Measurements from ENCODE around the gene UBTD1.

UBTD1 gene

GRCh38 chr10:97590748-97591495, 92.2 kb downstream of the UBTD1 start:
- Histone ChIP-seq H3K27me3 (ENCODE audit: control insufficient read depth in 2 of 2, insufficient read depth in 2 of 2, low read length in 2 of 2) (no peaks in the 10 kb centered on the region), H3K27ac (ENCODE audit: low read depth in 2 of 2, low read length in 2 of 2) (no peak overlapping the region), H3K9me3 (ENCODE audit: control insufficient read depth in 2 of 2, low read length in 2 of 2) (no peaks in the 10 kb centered on the region)

DNA sequence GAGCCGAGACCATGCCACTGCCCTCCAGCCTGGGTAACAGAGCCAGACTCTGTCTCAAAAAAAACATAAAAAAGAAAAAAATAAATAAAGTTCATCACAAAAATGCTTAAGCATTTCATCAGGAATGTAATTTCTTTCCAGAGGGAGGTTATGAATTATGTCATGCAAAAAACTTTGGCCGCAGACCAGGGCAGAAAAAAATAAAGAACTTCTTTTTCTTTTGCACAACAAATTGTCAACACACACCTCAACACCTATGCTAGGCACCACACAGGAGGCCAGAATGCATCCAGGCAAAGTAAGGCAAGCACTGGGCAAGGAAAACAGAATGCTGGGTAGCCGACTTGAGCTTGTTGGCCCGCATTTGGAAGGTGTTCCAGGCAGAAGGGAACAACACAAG, 94.7 kb downstream of the UBTD1 start:
- Histone ChIP-seq H3K9ac (ENCODE audit: low read depth in 1 of 2, low read length in 2 of 2) (no peak overlapping the region), H3K9me3 (ENCODE audit: control insufficient read depth in 2 of 2, low read length in 2 of 2) (no peaks in the 10 kb centered on the region), H3K36me3 (ENCODE audit: control insufficient read depth in 2 of 2, insufficient read depth in 2 of 2, low read length in 2 of 2) (no peaks in the 10 kb centered on the region), H3K4me1 (ENCODE audit: control insufficient read depth in 2 of 2, insufficient read depth in 2 of 2, low read length in 2 of 2) (no peaks in the 10 kb centered on the region), H3K4me3 (ENCODE audit: low read length in 2 of 2) (no peak overlapping the region), H3K27me3 (ENCODE audit: control insufficient read depth in 2 of 2, insufficient read depth in 2 of 2, low read length in 2 of 2) (no peaks in the 10 kb centered on the region), H3K27ac (ENCODE audit: low read depth in 2 of 2, low read length in 2 of 2) (no peak overlapping the region)

More at GRCh38 chr10:97590748-97591495, 92.2 kb downstream of the UBTD1 start:
- no peaks in the 10 kb centered on the region for H3K36me3 ChIP-seq (ENCODE audit: control insufficient read depth in 2 of 2, insufficient read depth in 2 of 2, low read length in 2 of 2)
- H3K4me3 ChIP-seq (ENCODE audit: low read length in 2 of 2): no peak overlapping the region
- no peaks in the 10 kb centered on the region for H3K4me1 ChIP-seq (ENCODE audit: control insufficient read depth in 2 of 2, insufficient read depth in 2 of 2, low read length in 2 of 2)
- H3K9ac ChIP-seq (ENCODE audit: low read depth in 1 of 2, low read length in 2 of 2): no peak overlapping the region

DNA sequence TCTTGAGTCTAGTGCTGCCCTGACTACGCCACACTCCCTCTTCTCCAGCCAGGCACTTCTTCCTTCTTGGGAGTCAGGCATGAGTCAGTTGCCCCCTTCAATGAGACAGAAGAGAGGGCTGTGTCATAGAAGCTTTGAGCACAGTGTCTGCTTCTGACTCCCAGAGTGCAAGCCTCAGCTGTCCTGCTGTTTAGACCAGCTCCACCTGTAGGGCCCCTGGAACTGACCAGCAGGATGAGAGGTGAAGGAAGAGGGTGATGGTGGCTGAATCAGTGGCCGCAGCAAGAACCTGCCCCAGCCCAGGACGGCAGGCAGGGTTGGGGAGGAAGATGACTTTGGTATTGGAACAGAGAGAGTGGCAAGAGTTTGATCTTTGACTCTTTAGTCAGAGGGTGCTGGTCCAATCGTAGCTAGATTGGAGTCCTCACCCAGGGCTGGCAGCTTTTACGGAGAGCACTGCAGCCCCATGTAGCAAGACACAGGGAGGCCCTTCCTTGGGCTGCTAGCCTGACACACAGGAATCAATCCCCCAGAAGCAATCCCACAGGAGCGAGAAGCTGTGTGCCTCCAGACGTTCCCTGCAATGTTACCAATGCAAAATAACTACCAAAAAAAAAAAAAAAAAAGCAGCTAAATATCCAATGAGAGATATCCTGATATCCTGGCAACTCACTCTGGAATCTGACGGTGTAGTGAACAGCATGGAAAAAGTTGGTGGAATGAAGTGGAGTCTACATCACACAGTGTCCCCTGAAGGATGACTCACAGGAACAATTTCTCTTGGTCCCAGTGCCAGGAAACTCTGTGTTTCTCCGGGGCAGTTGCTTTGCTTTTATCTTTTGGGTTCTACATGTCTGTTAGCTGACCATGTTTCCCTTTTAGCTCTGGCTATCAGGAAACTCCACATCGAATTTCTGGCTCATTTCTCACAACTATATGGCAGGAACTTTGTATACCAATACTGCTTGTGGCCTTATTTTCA, 97.7 kb downstream of the UBTD1 start:
- no peak overlapping the region for H3K9ac ChIP-seq (ENCODE audit: low read depth in 1 of 2, low read length in 2 of 2)
- H3K4me3 ChIP-seq (ENCODE audit: low read length in 2 of 2): no peak overlapping the region
- no peaks in the 10 kb centered on the region for H3K27me3 ChIP-seq (ENCODE audit: control insufficient read depth in 2 of 2, insufficient read depth in 2 of 2, low read length in 2 of 2)

DNA sequence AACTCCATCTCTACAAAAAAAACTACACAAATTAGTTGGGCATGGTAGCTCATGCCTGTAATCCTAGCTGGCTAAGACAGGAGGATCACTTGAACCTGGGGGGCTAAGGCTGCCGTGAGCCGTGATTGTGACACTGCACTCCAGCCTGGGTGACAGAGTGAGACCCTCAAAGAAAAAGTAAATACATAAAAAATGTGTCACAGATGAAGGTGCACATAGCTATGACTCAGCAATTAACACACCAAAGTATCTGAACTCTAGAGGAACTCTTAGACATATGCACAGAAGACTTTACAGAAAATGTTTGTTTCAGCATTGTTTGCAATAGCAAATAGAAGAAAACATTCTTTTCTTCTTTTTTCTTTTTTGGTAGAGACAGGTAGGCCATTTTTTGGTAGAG, 99.1 kb downstream of the UBTD1 start:
- Histone ChIP-seq H3K4me1 (ENCODE audit: control insufficient read depth in 2 of 2, insufficient read depth in 2 of 2, low read length in 2 of 2) (no peaks in the 10 kb centered on the region), H3K4me3 (ENCODE audit: low read length in 2 of 2) (no peak overlapping the region)

More for the DNA sequence above, 97.7 kb downstream of the UBTD1 start:
- peak overlapping the region in 1 of 2 donors; percentile 30 for H3K27ac ChIP-seq (ENCODE audit: low read depth in 2 of 2, low read length in 2 of 2)
- no peaks in the 10 kb centered on the region for H3K9me3 ChIP-seq (ENCODE audit: control insufficient read depth in 2 of 2, low read length in 2 of 2)
- H3K4me1 ChIP-seq (ENCODE audit: control insufficient read depth in 2 of 2, insufficient read depth in 2 of 2, low read length in 2 of 2): no peaks in the 10 kb centered on the region
- H3K36me3 ChIP-seq (ENCODE audit: control insufficient read depth in 2 of 2, insufficient read depth in 2 of 2, low read length in 2 of 2): no peaks in the 10 kb centered on the region

DNA sequence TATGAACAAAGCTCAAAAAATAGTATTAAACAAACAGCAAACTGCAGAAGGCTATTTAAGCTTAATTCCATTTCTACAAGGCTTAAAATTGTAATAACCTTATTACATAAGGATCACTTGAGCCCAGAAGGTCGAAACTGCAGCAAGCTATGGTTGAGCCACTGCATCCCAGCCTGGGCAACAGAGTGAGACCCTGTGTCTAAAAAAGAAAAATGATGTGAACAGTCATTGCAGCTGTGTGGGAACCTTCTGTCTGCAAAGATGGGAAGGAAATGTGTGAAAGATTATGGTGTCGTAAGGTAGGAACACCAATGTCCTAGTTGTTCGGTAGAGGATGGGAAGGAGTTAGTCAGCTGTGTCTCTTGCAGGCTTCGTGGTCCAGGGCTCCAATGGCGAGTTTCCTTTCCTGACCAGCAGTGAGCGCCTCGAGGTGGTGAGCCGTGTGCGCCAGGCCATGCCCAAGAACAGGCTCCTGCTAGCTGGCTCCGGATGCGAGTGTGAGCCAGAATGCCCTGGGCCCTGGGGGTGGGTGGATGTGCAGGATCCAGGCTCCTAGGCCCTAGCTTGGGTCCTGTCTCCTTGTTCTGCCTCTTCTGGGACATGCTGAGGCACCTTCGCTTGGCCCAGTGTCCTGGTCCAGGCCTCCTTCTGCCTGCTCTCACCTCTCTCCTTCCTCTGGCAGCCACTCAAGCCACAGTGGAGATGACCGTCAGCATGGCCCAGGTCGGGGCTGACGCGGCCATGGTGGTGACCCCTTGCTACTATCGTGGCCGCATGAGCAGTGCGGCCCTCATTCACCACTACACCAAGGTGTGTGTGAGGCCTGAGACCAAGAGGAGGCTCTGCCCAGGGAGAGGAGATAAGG, 99.9 kb downstream of the UBTD1 start:
- no peaks in the 10 kb centered on the region for H3K36me3 ChIP-seq (ENCODE audit: control insufficient read depth in 2 of 2, insufficient read depth in 2 of 2, low read length in 2 of 2)
- no peaks in the 10 kb centered on the region for H3K9me3 ChIP-seq (ENCODE audit: control insufficient read depth in 2 of 2, low read length in 2 of 2)
- no peak overlapping the region for H3K4me3 ChIP-seq (ENCODE audit: low read length in 2 of 2)
- H3K27me3 ChIP-seq (ENCODE audit: control insufficient read depth in 2 of 2, insufficient read depth in 2 of 2, low read length in 2 of 2): no peaks in the 10 kb centered on the region
- no peaks in the 10 kb centered on the region for H3K4me1 ChIP-seq (ENCODE audit: control insufficient read depth in 2 of 2, insufficient read depth in 2 of 2, low read length in 2 of 2)
- H3K27ac ChIP-seq (ENCODE audit: low read depth in 2 of 2, low read length in 2 of 2): no peak overlapping the region
- H3K9ac ChIP-seq (ENCODE audit: low read depth in 1 of 2, low read length in 2 of 2): no peak overlapping the region

More for the DNA sequence above, 99.1 kb downstream of the UBTD1 start:
- H3K27ac ChIP-seq (ENCODE audit: low read depth in 2 of 2, low read length in 2 of 2): no peak overlapping the region
- H3K27me3 ChIP-seq (ENCODE audit: control insufficient read depth in 2 of 2, insufficient read depth in 2 of 2, low read length in 2 of 2): no peaks in the 10 kb centered on the region
- no peak overlapping the region for H3K9ac ChIP-seq (ENCODE audit: low read depth in 1 of 2, low read length in 2 of 2)
- no peaks in the 10 kb centered on the region for H3K36me3 ChIP-seq (ENCODE audit: control insufficient read depth in 2 of 2, insufficient read depth in 2 of 2, low read length in 2 of 2)
- no peaks in the 10 kb centered on the region for H3K9me3 ChIP-seq (ENCODE audit: control insufficient read depth in 2 of 2, low read length in 2 of 2)

GRCh38 chr10:97599272-97599619, 100.5 kb downstream of the UBTD1 start:
- Histone ChIP-seq H3K9ac (ENCODE audit: low read depth in 1 of 2, low read length in 2 of 2) (no peak overlapping the region), H3K27ac (ENCODE audit: low read depth in 2 of 2, low read length in 2 of 2) (no peak overlapping the region), H3K27me3 (ENCODE audit: control insufficient read depth in 2 of 2, insufficient read depth in 2 of 2, low read length in 2 of 2) (no peaks in the 10 kb centered on the region), H3K4me3 (ENCODE audit: low read length in 2 of 2) (no peak overlapping the region), H3K36me3 (ENCODE audit: control insufficient read depth in 2 of 2, insufficient read depth in 2 of 2, low read length in 2 of 2) (no peaks in the 10 kb centered on the region), H3K4me1 (ENCODE audit: control insufficient read depth in 2 of 2, insufficient read depth in 2 of 2, low read length in 2 of 2) (no peaks in the 10 kb centered on the region), H3K9me3 (ENCODE audit: control insufficient read depth in 2 of 2, low read length in 2 of 2) (no peaks in the 10 kb centered on the region)

GRCh38 chr10:97600616-97601015, 101.9 kb downstream of the UBTD1 start:
- Histone ChIP-seq H3K9me3 (ENCODE audit: control insufficient read depth in 2 of 2, low read length in 2 of 2) (no peaks in the 10 kb centered on the region), H3K36me3 (ENCODE audit: control insufficient read depth in 2 of 2, insufficient read depth in 2 of 2, low read length in 2 of 2) (no peaks in the 10 kb centered on the region), H3K27me3 (ENCODE audit: control insufficient read depth in 2 of 2, insufficient read depth in 2 of 2, low read length in 2 of 2) (no peaks in the 10 kb centered on the region), H3K9ac (ENCODE audit: low read depth in 1 of 2, low read length in 2 of 2) (no peak overlapping the region), H3K4me3 (ENCODE audit: low read length in 2 of 2) (no peak overlapping the region), H3K27ac (ENCODE audit: low read depth in 2 of 2, low read length in 2 of 2) (no peak overlapping the region), H3K4me1 (ENCODE audit: control insufficient read depth in 2 of 2, insufficient read depth in 2 of 2, low read length in 2 of 2) (no peaks in the 10 kb centered on the region)

DNA sequence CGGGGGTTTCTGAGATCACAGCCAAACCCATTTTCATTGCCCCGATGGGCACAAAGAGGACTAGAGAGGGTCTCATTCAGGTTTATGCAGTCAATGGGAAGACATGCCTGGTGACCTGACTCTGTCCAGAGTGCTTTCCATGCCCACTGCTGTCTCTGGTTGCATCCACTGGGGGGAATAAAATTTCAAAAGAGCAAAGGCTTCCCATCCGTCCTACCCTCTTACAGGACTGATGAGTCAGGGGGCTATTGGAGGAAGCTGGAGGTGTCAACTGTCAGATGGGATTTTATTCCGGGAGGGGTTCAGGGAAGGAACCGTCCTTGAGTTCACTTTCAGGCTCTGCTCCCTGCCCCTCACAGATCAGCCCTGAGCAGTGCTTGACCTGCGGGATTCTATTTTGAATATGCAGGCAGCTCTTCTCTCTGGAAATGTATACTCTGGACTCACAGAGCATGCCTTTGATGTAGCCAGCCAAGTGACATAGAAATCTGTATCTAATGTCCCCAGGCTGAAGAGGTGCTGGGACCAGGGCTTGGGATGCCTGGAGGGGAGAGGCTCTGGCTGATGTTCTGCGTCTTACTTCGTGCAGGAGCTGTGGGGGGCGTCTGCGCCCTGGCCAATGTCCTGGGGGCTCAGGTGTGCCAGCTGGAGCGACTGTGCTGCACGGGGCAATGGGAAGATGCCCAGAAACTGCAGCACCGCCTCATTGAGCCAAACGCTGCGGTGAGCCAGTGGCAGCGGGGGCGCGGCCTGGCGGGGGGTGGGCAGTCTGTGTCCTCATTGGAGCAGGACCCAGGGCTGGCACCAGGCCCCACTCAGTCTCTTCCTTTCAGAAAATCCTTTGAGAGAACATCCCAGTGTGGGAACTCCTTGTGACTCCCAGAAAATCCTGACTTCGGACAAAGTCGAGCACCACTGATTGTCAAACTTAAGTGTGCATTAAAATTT, 102.8 kb downstream of the UBTD1 start:
- Histone ChIP-seq H3K9ac (ENCODE audit: low read depth in 1 of 2, low read length in 2 of 2) (no peak overlapping the region), H3K36me3 (ENCODE audit: control insufficient read depth in 2 of 2, insufficient read depth in 2 of 2, low read length in 2 of 2) (no peaks in the 10 kb centered on the region), H3K4me3 (ENCODE audit: low read length in 2 of 2) (no peak overlapping the region), H3K9me3 (ENCODE audit: control insufficient read depth in 2 of 2, low read length in 2 of 2) (no peaks in the 10 kb centered on the region), H3K4me1 (ENCODE audit: control insufficient read depth in 2 of 2, insufficient read depth in 2 of 2, low read length in 2 of 2) (no peaks in the 10 kb centered on the region), H3K27ac (ENCODE audit: low read depth in 2 of 2, low read length in 2 of 2) (no peak overlapping the region), H3K27me3 (ENCODE audit: control insufficient read depth in 2 of 2, insufficient read depth in 2 of 2, low read length in 2 of 2) (no peaks in the 10 kb centered on the region)

- no peaks in the 10 kb centered on the region for H3K9me3 ChIP-seq (ENCODE audit: control insufficient read depth in 2 of 2, low read length in 2 of 2)
- H3K4me1 ChIP-seq (ENCODE audit: control insufficient read depth in 2 of 2, insufficient read depth in 2 of 2, low read length in 2 of 2): no peaks in the 10 kb centered on the region
- no peak overlapping the region for H3K4me3 ChIP-seq (ENCODE audit: low read length in 2 of 2)
- H3K27ac ChIP-seq (ENCODE audit: low read depth in 2 of 2, low read length in 2 of 2): no peak overlapping the region
- H3K27me3 ChIP-seq (ENCODE audit: control insufficient read depth in 2 of 2, insufficient read depth in 2 of 2, low read length in 2 of 2): no peaks in the 10 kb centered on the region
- no peaks in the 10 kb centered on the region for H3K36me3 ChIP-seq (ENCODE audit: control insufficient read depth in 2 of 2, insufficient read depth in 2 of 2, low read length in 2 of 2)
- H3K9ac ChIP-seq (ENCODE audit: low read depth in 1 of 2, low read length in 2 of 2): no peak overlapping the region
These were observed 108.4 kb downstream of the UBTD1 start for GRCh38 chr10:97607095-97607636.
